HG02885 (cell line): ENCODE data around the gene ERC2.

Source experiments
- ATAC-seq: cut with Tn5 transposase; IDR thresholded peaks from one replicate; pipeline ENCODE4 v1.9.1; 2021; ENCODE audit warnings: mild to moderate bottlenecking; ENCODE audit not compliant: unreplicated experiment, poor library complexity

Gene ERC2

DNA sequence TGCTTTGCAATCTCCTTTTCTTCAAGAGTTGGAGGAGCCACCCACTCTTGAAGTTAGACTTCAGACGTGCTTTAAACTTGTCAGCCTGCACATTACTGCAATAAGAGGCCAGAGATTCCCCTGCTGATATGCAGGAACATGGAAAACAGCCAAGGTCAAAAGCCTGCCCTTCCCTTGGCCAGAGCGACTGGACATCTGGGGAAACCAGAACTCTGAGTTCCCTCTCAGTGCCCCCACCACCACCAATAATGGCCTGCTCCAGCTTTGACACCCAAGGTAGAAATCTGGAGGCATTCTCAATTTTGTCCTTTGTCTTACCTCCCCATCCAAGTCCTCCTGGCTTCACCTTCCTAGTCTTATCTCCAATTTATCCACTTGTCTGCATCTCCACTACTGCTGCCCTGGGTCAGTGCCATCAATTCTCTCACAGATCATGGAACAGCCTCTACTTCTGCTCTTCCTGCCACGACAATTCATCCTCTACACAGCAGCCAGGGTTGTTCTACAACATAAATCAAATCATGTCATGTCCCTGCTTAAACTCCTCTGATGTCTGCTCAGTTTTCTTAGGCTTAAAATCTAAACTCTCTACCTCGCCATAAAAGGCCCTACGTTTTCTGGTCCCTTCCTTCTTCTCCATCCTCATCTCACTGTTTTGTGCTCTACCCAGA, 789.6 kb downstream of the ERC2 start:
- ATAC-seq = no peak

DNA sequence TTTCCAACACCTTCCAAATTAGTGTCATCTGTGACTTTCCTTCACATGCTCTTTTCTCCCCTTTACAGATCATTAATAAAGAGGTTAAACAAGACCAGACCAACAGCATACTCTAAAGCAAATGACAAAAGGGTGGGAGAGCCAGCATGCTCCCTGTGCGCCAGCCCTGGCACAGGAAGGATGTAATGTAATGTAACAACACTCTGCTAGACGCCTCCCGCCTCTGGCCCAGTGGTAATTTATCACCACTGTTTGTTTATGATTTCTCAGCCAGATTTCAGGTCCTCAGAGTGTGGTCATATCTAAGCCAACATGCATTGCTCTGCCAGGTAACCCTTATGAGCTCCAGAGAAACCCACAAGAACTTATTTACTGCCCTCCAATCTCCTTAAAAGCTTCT, 791.6 kb downstream of the ERC2 start:
- no peak for ATAC-seq

DNA sequence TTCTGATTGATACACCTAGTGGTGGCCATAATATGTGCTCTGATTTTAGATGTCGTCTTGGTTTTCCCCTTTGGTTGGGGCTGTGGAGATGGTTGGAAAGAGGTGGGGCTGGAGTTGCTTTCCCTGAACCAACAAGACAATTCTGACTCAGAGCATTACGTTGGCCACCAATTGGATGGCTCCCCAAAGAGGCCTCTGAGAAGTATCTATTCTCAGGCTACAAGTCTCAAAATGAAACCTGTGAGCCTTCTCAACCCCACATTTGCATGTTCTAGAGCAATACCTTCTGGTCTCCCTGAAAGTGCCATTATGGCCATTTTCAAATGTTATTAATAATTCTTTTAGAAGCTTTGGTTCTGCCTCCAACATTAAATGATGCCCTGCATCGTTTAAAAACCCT, 792.8 kb downstream of the ERC2 start:
- peak; percentile 98 for ATAC-seq

DNA sequence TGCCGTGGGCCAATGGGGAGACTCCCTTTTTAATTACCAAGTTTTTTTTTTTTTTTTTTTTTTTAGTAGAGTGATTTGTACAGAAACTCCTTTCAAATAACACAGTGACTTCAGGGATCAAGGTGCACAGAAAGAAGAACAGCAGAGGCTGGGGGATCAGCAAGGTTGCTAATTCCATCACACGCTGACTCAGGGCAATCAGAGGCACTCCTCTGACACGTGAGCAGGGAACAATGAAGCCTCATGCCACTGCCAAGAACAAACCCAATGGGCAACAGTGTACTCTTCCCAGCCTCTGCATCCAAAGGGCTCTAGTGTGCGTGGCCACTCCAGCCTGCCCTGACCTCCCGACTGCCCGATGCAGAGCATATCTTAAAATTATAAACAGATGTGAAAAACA, 794.5 kb downstream of the ERC2 start:
- no peak for ATAC-seq

DNA sequence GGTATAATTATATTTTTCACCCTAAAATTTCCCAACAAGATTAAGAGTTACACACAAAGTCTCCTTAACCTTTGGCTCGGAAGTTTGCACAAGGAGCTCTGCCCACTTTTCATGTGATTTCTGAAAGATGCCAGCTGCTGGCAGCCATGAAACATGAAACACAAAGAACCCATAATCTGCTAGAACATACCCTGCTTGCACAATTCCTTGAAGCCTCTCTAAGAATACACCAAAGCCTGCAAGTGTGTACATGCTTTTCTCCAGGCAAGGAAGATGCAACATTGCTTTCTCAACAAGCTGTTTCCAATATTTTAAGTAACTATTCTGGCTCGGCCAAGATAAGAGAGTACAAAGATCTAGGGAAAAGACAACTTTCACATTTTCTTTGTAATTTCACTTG, 799.1 kb downstream of the ERC2 start:
- ATAC-seq = no peak

DNA sequence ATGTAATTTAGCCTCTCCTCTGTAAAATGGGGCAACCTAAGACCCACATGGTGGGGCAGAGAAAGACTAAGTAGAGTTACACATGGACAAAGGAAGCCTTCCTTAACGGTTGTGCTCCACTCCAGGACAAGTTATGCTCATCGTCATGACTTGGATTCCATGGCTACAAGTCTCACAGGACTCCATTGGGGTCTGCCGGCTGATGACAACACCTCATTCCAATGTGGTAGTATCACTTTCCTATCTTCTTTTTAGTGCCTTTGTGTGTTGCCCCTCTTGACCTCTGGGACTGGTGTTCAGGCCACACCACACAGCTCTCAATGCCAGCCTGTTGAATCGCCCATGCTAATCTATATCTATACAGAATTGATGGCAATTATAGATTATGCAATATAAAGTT, 799.9 kb downstream of the ERC2 start:
- ATAC-seq = no peak

DNA sequence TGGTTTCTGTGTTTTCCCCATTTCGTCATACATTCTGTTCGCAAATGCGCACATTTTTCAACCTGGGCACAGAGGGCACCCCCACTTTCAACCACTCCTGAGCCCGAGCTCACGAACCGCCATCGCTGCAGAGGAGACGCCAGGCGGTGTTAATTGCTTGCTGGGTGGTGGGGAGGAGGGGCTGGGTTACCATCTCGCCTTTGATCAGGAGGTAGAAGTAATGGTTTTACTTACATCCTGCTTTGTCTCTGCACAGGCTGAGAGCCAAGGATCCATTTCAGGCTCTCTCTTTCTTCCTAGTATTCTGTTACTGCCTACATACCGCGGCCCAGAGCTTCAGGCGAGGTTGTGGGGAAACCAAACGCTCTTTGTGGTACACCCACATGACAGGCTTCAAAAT, 803.9 kb downstream of the ERC2 start:
- ATAC-seq = no peak

DNA sequence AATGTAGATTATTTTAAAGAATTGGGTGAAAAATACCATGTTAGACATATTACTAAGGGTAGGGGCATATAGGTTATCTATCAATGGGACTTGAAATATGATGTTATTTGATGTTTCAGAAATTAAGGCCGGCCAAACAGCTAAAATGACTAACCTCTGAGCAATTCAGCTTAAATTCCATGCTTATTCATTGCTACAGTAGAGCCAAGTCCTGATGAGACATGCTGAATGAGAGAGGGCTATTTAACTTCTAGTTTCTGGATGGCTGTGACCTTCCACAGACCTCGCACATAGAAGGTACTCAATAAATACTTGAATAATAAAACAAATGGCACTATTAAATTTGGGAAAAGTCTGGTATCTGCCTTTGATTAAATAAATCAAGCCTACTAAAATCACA, 805.6 kb downstream of the ERC2 start:
- ATAC-seq = no peak

DNA sequence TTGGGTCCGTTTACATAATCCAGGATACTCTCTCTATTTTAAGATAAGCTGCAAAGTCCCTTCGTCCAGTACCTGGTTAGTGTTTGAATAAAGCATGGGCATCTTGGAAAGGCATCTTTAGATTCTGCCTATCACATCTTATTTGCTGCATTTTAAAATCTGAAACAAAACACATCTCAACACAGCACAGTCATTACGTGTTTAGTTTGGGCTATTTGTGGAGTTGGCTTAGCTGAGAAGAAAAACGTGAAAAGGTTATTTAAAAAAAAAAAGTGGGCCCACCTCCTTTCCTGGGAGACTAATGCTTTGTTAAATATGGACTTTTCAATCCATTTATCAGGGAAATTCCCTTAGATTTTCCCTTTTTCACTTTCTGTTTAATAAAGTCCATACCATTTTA, 806.7 kb downstream of the ERC2 start:
- peak; percentile 26 for ATAC-seq

DNA sequence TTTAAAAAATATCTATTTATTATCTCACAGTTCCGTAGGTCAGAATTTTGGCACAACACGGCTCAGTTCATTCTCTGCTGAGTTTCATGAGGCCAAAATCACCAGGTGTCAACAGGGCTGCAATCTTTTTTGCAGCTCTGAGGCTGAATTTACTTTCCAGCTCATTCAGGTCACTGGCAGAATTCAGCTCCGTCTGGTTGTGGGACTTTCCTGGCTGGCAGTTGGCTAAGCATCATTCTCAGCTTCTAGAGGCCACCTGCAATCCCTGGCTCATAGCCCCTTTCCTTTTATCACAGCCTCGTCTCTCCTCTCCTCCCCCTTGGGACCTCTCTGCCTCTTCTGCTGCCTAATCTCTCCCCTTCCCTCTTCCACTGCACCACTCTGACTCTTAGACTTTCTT, 807.1 kb downstream of the ERC2 start:
- ATAC-seq = peak; percentile 41

DNA sequence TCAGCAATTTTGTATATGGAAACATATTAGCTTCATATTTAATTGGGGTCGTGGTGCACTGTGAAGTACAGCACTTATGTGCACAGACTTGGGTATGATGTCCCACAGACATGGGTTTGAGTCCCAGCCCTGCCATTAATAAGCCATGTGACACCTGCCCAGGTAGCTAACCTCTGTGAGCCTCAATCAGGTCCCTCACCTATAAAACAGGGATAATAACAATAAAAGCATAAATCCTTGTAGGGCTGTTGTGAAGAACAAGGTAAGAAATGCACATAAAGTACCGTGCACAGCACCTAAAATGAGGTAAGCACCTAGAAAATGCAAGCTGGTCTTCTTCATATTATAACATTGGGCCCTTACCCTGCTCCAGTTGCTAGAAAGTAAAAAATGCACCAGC, 807.6 kb downstream of the ERC2 start:
- ATAC-seq = no peak

DNA sequence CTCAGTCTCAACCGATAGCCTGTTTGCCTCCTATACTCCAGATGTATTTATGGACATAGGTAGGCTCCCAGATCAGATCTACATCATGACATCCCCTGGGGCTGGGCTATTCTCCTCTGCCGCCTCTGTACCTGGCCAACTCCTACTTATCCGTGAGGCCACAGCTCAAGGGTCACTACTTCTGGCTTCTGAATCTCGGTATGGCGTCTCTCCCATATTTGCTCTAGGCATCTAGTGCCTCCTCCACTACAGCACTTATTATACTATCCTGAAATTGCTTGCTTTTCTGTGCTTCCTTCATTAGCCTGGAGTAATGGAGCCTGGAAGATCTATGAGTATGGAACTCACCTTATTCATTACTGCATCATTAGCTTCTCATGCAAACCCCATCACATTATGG, 808.6 kb downstream of the ERC2 start:
- no peak for ATAC-seq

DNA sequence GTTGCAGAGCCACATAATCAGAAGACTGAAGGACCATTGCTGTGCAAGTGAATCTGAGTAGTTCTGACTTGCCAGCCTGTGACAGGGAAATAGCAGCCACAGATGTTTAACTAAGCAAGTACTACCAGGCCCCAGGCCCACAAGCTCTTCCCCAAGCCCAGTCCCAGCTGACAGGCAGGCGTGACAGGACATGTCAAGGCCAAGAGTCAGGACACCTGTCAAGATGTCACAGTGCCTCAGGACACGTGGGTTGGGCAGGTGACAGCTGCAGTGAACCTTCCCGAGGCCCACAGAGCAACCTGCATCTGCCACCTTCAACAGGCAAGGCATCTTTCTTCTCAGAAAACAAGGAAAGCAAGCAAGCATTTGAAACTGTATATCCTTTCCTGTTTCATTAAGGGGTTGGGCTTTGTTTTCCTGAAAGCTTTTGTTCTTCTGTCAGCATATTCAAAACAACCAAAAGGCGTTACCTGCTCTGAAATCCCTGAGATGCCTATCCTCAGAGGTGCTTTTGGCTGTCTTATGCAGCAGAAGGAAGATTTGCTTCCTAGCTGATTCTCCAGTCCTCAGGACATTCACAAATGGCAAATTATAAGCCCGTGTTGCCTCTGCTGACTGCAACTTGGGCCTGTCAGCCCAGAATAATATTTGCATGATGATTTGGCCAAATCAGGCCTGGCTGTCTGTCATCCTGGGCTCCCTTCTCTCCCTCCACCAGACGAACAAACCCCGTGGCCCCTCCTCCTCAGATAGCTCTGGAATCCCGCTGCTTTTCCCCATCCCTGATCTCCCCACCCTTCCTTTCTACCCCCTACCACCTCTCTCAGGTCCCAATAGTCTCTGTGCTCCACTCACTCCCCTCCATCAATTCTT, 809.3 kb downstream of the ERC2 start:
- ATAC-seq = no peak

DNA sequence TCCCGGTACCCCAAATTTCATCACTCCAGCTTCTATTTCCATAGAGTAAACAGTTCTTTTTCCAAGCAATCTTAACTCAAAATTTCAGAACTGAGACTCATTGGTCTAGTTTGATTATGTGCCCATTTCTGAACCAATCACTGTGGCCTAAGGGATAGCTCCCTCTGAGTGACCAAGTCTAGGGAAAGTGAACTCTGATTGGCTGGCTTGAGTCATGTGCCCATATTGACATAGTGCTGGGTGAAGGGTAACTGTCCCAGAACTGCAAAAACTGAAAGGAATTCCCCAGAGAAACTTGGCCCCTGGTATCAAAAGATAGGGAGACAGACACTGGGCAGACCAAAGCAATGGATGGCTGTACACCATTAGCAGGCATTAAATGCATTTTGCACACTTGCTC, 810.0 kb downstream of the ERC2 start:
- no peak for ATAC-seq

DNA sequence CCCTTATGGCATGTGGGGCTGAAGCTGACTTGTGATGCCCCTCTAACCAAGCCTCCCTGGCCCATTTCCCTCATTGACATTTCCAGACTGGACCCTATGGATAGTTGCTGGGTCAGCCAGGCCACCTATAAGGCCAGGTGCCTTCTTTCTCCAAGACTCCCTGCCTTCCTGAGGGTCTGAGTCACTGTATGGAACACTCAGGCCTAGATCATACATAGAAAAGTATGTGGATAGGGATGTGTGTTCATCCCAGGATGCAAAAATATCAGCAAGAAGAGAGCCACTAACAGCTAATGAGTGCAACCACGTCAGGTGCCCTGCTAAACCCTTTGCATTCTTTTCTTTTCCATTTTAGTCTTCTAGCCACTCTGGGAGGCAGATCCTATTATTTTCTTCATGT, 812.7 kb downstream of the ERC2 start:
- no peak for ATAC-seq

DNA sequence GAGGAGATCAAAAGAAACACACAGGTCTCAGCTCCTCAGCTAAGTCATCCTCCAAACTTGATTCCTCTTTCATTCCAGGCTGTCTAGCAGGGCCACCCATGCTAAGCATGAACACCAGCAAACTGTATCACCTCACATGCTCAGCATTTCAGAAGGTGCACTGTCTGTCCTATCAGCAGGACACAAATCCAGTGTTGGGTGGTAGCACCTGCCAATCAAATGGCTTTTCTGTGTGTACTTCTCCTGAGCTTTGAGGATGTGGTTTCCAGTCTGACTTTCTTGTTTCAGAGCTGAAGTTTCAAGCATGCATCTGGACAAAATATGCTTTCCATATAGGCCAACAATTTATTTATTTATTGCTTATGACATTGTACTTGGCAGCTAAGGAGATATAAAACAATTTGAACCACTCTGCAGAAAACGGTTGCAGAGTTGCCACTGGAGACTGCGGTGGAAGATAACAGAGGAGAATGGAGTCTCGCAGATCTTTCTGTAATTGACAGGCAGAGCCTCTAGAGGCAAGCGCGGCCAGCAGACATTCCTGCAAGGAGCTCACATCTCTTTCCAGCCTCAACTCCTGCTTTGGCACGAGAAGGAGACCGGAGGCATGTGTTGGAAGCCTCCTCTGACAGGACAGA, 814.0 kb downstream of the ERC2 start:
- peak; percentile 90 for ATAC-seq

DNA sequence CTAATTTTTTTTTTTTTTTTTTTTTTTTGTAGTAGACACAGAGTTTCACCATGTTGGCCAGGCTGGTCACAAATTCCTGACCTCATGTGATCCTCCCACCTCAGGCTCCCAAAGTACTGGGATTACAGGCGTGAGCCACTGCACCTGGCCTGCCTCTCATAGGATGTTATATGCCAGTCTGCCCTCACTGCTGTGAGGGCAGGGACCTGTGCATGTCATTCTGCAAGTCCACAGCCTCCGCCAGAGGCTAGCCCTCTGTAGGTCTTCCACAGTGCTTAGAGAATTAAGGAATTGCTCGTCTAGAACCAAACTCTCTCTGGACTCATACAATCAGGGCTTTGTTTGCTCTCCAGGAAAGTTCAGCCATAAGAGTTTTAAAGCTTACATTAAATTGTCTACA, 817.3 kb downstream of the ERC2 start:
- no peak for ATAC-seq

DNA sequence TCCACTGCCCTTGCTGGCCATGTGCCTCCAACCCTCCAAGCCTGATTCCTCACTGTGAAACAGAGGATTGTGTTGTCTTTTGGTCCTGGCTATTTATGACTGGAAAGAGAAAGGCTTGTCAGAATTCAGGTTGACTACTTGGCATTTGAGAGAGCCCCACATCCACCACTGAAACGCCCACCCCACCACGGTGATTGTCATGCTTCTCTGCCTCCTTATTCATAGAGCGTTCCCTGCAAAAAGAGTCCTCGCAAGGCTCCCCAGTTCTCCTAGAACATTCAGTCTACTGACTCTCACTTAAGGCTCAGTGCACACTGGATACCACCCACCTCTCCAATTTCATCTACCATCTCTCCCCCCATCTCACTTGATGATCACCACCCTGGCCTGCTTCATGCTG, 818.3 kb downstream of the ERC2 start:
- no peak for ATAC-seq

DNA sequence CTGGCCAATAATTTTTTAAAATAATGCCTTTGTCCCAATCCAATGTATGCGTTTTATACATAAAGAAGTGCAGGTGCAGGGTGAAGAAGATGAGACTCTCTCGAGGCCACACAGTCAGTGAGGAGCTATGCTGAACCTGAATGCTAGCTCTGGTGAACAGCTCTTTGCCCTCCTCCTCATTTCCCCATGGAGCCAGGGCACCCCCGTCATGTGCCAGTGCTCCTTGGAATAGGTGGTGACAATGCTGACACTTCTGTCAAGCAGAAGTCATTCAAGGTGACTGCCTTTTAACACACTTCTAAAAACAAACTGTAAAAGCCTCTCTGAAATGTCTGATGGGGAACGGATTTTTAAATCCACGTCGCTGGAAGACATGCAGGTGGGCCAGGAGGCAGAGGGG, 818.7 kb downstream of the ERC2 start:
- no peak for ATAC-seq

DNA sequence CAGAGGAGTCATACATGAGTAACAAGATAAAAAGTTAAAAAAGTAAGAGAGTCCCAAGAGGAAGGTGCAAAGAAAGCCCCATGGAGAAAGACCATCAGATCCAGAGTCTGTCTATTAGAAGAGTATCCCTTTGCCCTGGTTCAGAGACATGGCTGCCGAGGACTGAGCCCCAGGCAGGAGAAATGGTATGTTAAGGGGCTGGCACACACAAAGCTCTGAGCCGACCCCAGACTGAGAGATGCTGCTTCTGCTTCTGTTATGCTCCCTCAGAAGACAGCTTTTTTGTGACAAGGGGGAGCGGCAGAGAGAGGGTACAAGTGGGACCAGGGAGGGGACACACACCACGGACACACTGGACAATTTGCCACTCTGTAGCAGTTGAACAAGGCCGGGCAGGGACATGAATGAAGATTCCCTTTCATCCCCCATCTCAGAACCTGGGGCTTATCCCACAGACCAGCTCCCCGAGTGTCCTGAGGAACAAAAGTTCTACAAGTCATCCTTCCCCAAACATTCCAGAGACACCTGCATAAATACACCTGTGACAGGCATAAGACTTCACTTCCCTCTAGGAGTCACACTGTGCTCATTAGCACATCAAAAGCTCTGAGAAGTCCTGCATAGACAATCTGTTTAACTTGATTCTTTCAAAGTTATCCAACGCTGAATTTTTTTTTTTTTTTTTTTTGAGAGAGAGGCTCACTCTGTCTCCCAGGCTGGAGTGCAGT, 819.5 kb downstream of the ERC2 start:
- no peak for ATAC-seq

DNA sequence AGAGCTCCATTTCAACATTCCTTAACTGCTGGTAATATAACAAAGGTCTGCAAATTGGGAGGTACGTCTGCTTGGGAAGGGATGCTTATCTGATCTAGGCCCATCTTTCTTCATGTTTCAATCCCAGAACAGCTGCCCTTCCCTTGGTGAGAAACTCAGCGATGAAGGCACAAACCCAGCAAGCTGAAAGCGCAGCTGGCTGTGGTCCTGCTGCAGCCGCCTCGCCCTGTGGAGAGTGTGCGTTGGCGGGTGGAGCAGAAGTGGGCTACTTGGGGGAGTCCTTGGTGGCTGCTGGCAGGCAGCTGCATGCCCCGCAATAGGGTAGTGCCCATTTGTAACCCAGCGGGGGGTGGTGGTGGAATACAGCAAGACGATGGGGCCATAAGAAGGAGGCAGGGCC, 820.6 kb downstream of the ERC2 start:
- ATAC-seq = no peak
